Subcutaneous adipose tissue (tissue), 4 donors: ENCODE data around the gene CUL3. TPM values are rescaled to one million over a fixed set of nuclear protein-coding genes. Genes with fewer than 3 reads are reported as not detected.

Experiments used
- total RNA-seq, 4 donors: library from RNA; depleted of rRNA; stranded (reverse); fragments of >200 nt; gene quantifications; one replicate each; pipeline ENCODE4 v1.1.0, GENCODE V29; 2016
- TF ChIP-seq, protein P1 (sequence below): fragments of 450-650 bp; IDR thresholded peaks from one replicate; pipeline ENCODE4 v1.5.1; 2016; ENCODE audit warnings: low read depth, mild to moderate bottlenecking, control low read depth, antibody characterized with exemption, moderate library complexity

CUL3 gene
- total RNA-seq, 4 donors from 2014 or later: 56.1 to 102 (median 67.6) TPM

DNA sequence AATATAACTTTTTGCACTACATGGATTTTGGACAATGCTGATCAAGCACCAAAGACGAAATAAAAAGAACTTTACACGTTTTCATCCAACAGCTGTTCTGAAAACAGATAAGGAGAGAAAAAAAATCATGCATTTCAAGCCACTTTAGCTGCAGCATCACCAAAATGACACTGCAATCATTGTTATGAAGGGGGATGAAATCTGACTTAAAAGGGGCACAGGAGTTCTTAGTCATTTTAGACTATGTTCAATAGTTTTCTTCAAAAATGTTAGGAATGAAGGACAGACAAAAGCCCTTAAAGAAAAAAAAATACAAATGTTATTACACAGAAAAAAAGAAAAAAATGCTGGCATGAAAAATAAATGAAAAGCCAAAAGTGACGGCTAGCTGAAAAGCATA is 71.2 kb downstream of the CUL3 start:
- TF ChIP-seq, protein P1, sequence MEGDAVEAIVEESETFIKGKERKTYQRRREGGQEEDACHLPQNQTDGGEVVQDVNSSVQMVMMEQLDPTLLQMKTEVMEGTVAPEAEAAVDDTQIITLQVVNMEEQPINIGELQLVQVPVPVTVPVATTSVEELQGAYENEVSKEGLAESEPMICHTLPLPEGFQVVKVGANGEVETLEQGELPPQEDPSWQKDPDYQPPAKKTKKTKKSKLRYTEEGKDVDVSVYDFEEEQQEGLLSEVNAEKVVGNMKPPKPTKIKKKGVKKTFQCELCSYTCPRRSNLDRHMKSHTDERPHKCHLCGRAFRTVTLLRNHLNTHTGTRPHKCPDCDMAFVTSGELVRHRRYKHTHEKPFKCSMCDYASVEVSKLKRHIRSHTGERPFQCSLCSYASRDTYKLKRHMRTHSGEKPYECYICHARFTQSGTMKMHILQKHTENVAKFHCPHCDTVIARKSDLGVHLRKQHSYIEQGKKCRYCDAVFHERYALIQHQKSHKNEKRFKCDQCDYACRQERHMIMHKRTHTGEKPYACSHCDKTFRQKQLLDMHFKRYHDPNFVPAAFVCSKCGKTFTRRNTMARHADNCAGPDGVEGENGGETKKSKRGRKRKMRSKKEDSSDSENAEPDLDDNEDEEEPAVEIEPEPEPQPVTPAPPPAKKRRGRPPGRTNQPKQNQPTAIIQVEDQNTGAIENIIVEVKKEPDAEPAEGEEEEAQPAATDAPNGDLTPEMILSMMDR: no peak

DNA sequence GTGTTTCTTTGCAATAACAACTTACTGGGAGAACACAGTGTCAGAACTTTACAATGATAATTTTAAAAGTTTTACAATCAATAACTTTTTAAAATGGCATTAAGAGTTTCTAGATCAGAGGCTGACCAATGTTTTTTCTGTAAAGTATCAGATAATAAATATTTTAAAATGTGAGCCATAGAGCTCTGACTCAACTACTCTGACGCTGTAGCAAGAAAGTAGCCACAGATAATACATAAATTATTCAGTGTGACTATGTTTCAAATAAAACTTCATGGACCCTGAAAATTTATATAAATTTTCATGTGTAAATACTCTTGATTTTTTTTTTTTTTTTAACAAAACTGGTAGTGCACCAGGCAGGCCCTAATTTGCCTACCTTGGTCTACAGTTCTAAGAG is 77.4 kb downstream of the CUL3 start:
- TF ChIP-seq, protein P1: no peak

DNA sequence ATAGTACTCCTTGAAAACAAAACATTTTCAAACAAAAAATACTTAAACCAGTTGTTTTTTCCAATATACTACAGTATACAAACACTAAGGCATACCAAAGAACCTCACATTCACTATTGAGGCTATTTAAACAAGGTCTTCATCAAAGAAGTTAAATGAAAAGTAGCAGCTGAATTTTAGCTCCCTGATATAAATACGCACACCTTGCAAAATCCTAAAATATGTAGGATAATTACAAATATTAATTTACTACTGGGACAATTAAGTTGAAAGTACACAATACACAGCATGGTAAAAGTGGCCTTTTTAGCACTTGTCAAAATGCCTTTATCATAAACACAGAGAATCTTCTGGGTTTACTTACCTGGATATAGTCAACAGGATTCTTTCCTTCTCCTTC is 78.7 kb downstream of the CUL3 start:
- TF ChIP-seq, protein P1: no peak

DNA sequence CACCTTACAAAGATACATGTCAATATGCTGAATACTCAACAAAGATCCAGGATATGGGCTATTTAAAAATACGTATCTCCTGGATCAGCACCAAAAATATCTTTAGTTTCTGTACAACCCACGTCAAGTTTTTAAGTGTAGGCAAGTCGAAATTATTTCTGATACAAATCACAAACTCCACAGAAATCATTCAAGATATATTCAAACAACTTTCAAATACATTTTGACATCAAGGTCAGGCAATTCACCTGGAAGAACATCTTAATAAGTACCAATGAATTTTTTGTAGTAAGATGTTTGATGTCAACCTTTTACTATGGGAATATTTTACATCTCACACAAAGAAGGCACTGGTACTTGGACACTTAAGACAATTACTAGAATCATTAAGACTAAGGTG is 86.2 kb downstream of the CUL3 start:
- TF ChIP-seq, protein P1: no peak

DNA sequence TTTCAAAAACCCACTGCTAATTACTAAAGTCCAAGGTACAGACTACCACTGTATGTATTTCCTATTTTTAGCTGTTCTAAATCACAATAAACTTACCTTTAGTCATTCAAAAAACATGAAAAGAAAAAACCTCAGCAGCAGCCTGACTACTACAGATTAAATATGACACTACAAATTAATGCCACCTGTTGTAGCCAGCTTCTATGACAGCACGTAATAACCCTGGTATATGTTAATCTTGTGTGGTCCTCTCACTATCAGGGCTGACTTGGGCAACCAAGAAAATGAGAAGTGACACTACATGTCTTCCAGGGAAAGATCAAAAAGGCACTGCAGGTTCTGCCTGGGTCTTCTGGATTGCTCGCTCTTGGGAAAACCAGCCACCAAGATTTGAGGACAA is 92.6 kb downstream of the CUL3 start:
- TF ChIP-seq, protein P1: no peak

DNA sequence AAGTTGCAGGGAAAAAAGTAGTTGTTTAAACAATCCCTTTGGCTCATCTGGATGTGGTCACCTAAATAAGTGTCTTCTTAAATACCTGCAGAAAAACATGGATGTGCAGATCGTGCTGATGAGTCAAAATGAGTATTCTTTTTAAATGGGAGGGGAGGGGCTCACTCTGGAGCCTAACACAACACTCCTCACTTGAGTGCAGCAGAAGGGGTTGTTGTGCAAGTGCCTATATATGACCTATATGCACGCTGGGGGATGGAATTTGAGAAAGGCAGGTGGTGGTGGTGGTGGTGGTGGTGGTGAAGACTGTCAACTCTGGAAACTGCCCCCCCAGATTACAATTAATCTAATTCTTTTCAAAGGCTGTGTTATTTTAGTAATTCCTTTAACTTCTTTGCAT is 105.3 kb downstream of the CUL3 start:
- TF ChIP-seq, protein P1: no peak

DNA sequence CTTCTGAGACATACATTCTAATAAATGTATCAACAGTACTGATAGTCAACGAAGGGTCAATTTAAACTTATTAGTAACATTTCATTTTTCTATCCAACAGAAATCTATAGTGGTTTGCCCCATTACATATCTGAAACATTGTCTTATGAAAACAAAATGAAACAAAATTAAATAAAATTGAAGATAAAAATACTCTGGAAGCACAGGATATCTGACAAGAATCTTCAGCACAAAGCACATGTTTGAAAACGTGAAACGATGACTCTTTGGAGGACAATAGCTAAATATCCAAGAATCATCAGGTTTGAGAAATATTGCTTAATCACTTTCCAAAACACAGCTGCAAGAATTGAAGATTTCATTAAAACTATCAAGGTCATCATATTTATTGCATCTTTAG is 112.3 kb downstream of the CUL3 start:
- TF ChIP-seq, protein P1: no peak
